ENCODE results near the gene ARHGAP6. TPM values are rescaled to one million over a fixed set of nuclear protein-coding genes. Genes with fewer than 3 reads are reported as not detected.

Gene ARHGAP6
- total RNA-seq: 3.0 and 5.5 TPM in 2 replicates

GRCh38 chrX:11665168-11666111 is at the start of gene ARHGAP6:
Gene ARHGAP6, minus strand, starts transcription at chrX:11665920. Its CDS starts 1,092 bp downstream, at chrX:11664828.

GRCh38 chrX:11293113-11293512 is 372.6 kb downstream of the ARHGAP6 start, which contains the start of gene AMELX:
Gene AMELX, plus strand, starts transcription at chrX:11293413. Its CDS starts 1,376 bp downstream, at chrX:11294789.

DNA sequence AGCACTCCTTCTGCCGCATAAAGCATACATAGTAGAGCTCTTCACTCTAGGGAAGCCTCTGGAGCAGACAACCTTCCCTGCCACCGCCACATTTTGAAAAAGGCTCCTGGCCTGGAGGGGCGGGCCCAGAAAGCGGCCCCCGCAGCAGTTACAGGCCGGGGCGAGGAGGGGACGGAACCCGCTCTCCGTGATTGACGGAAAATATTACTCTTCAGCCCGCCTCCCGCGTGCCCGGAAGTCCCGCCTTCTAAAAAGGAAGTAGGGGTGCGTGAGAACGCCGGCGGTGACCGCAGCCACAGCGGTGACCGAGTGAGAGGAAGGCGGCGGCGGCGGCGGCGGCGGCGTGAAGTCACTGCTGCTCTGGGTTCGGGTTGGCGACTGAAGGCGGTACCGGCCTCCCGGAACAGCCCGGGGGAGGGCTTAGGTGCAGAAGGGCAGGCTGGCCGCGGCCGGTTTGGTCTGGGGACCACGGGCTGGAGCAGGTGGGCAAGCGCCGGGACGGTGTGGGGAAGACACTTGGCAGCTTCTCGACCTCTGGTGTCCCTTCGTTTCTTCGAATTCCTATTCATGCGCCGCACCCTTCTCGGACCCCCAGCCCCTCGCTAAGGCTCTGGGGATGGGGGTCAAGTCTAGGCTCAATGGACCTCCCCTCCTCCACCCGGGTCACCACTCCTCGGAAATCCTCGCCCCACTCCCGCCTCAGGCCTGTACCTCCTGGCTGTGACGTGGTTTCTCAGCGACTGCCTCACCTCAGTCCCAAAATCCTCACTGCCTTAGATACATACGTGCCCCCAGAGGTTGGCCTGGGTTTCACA is 554.5 kb downstream of the ARHGAP6 start, which contains the start of gene HCCS:
HCCS (plus strand) TSS at position 296 of the 815 bp plus-strand sequence. CDS start 729 bp downstream, outside the sequence.

Other genes starting within 250 kb of the ARHGAP6 start
- 11.3 and 13.5 TPM in 2 replicates for gene MSL3, start 92.3 kb upstream of the ARHGAP6 start, total RNA-seq

All from bronchial smooth muscle cell (primary cell).